ENCODE results near the gene ABLIM2.

- TF ChIP-seq CTCF (conservative IDR thresholded peaks at IDR 0.05) (no peak), ZFX (IDR thresholded peaks at IDR 0.05) (no peak)
Observed at GRCh38 chr4:7981738-7982394, 176.7 kb downstream of the ABLIM2 start.

Data from C4-2B (cell line).